Type B pancreatic cell (in vitro differentiated cells): Measurements from ENCODE around the gene LYPD1. TPM values are rescaled to one million over a fixed set of nuclear protein-coding genes. Genes with fewer than 3 reads are reported as not detected.

Experiments
- DNase-seq: peaks from one replicate; pipeline ENCODE4 v3.0.0; 2021; ENCODE audit warnings: mixed read lengths; ENCODE audit not compliant: unreplicated experiment; ENCODE audit errors: extremely low spot score
- H3K27ac Mint-ChIP-seq: 2 replicates; pipeline ENCODE4 v1.8.0; 2021; ENCODE audit warnings: mild to moderate bottlenecking, mixed read lengths
- H3K27me3 Mint-ChIP-seq: 2 replicates; pipeline ENCODE4 v1.8.0; 2021; ENCODE audit warnings: mixed read lengths
- H3K36me3 Mint-ChIP-seq: 2 replicates; pipeline ENCODE4 v1.8.0; 2021; ENCODE audit warnings: mixed read lengths
- H3K4me1 Mint-ChIP-seq: one replicate; pipeline ENCODE4 v1.8.0; 2021; ENCODE audit warnings: mixed read lengths; ENCODE audit not compliant: unreplicated experiment
- H3K4me3 Mint-ChIP-seq: 2 replicates; pipeline ENCODE4 v1.8.0; 2021; ENCODE audit warnings: mild to moderate bottlenecking, mixed read lengths
- H3K9me3 Mint-ChIP-seq: 2 replicates; pipeline ENCODE4 v1.8.0; 2021; ENCODE audit warnings: mixed read lengths
- CTCF ChIP-seq: fragments of 200-600 bp; sonication (generic); conservative IDR thresholded peaks from 2 replicates; pipeline ENCODE4 v1.5.0; 2021; ENCODE audit warnings: antibody characterized with exemption, mild to moderate bottlenecking
- total RNA-seq: library from RNA; stranded (reverse); gene quantifications from 2 replicates; pipeline ENCODE4 v1.2.1, GENCODE V29; 2021; ENCODE audit warnings: low replicate concordance

The LYPD1 gene
- total RNA-seq, 1 donor from 2014 or later: 33.9 TPM

GRCh38 chr2:132690664-132691303, 20.8 kb upstream of the LYPD1 start:
- peaks cover 10% of the 10 kb centered on the region for H3K9me3 Mint-ChIP-seq
- H3K36me3 Mint-ChIP-seq: peaks cover 6% of the 10 kb centered on the region
- no peak for DNase-seq
- H3K27ac Mint-ChIP-seq: no peak overlapping the region
- peaks cover 3% of the 10 kb centered on the region for H3K27me3 Mint-ChIP-seq
- no peak overlapping the region for H3K4me3 Mint-ChIP-seq
- H3K4me1 Mint-ChIP-seq: no peaks in the 10 kb centered on the region
- TF ChIP-seq CTCF: no peak

DNA sequence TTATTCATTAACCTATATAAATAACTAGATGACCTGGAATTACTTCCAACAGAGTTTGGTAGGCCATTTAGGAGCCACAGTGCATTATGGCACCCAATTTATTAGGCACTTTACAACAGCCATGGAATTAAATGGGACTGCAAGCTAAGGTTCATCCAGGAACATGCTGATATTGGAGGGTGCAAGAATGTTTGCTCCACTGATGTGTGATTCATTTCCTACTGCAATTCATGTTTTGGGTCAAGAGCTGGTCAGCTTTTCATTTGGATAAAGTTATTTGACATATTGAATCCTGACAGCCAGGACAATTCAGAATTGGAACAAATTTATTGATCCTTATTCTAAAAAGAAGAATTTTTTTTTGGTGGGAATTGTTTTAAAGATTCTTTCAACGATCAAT, 11.8 kb upstream of the LYPD1 start:
- DNase-seq: no peak
- peaks cover 11% of the 10 kb centered on the region for H3K27me3 Mint-ChIP-seq
- TF ChIP-seq CTCF: no peak
- H3K4me1 Mint-ChIP-seq: no peaks in the 10 kb centered on the region
- no peak overlapping the region for H3K27ac Mint-ChIP-seq
- no peaks in the 10 kb centered on the region for H3K36me3 Mint-ChIP-seq
- no peak overlapping the region for H3K4me3 Mint-ChIP-seq
- no peaks in the 10 kb centered on the region for H3K9me3 Mint-ChIP-seq

DNA sequence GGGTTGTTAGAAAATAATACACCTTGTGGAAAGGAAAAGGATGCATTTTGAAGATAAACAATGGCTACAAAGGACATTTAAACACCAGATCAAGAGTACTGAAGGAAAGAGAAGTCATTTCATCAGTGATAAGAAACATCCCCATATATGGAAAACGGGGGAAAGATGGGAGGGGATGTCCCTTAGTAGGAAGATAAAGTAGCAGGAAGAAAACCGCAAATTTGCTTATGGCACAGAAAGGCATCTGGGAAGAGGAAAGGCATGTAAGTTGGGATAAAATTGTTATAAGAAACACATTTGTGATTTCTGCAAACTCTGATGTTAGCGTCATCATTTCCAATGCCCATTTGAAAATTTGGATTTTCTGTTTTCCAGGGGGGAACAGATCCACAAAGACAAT, 10.5 kb upstream of the LYPD1 start:
- H3K9me3 Mint-ChIP-seq: no peaks in the 10 kb centered on the region
- no peak for DNase-seq
- H3K27me3 Mint-ChIP-seq: peaks cover 11% of the 10 kb centered on the region
- H3K27ac Mint-ChIP-seq: no peak overlapping the region
- H3K4me1 Mint-ChIP-seq: peaks cover 5% of the 10 kb centered on the region
- no peak for TF ChIP-seq CTCF
- no peaks in the 10 kb centered on the region for H3K36me3 Mint-ChIP-seq
- H3K4me3 Mint-ChIP-seq: no peak overlapping the region

GRCh38 chr2:132678483-132678882, 8.5 kb upstream of the LYPD1 start:
- Mint-ChIP-seq H3K9me3 (no peaks in the 10 kb centered on the region), H3K27me3 (peaks cover 25% of the 10 kb centered on the region), H3K4me3 (no peak overlapping the region), H3K27ac (no peak overlapping the region), H3K36me3 (no peaks in the 10 kb centered on the region), H3K4me1 (peaks cover 8% of the 10 kb centered on the region)
- no peak for DNase-seq
- TF ChIP-seq CTCF: no peak

DNA sequence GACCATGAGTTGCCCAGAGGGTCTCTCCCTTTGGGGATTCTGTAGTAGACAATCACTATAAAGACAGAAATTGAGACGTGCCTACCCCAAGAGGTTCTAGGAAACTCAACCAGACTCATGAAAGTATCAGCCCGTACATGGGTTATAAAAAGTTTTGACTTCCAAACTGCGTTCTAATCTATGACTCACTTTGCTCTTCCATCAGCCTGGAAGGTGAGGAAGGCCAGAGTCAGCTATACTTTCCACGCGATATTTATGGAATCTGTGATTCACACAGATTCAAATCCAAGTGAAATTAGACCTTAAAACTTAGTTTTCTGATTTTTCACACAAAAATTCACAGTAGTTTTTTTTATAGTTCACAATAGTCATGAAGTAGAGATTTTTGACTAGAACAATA, 7.7 kb upstream of the LYPD1 start:
- Mint-ChIP-seq H3K27me3 (peaks cover 31% of the 10 kb centered on the region), H3K9me3 (no peaks in the 10 kb centered on the region)
- no peak for DNase-seq

More for the DNA sequence above, 7.7 kb upstream of the LYPD1 start:
- H3K36me3 Mint-ChIP-seq: no peaks in the 10 kb centered on the region
- no peak overlapping the region for H3K27ac Mint-ChIP-seq
- TF ChIP-seq CTCF: no peak
- H3K4me1 Mint-ChIP-seq: peaks cover 8% of the 10 kb centered on the region
- H3K4me3 Mint-ChIP-seq: no peak overlapping the region
